ENCODE results near the gene TMEM179. TPM values are rescaled to one million over a fixed set of nuclear protein-coding genes. Genes with fewer than 3 reads are reported as not detected.

TMEM179 gene
- polyA plus RNA-seq, 1 donor (not counting 4 experiments of a cell fraction or from before 2014, with no cell fraction given), result not detected

DNA sequence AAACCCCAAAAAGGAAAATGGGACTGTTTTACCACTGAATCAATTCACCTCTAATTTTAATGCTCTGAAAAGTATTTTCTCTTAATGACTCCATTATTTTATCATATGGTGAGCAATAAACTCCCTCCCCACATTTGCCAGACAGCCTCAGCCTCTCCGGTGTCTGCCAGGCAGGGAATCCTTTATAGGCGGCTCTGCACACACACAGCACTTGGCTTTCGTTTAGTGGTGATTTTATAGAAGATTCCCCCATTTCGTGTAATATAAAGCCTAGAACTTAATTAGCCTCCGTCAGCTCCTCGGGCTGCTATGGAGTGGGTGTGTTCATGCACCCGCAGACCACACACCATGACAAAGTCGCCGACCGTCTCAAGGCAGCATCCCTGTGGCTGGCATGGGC is 35.1 kb downstream of the TMEM179 start:
- Histone ChIP-seq H3K4me3 (ENCODE audit: control insufficient read depth in 2 of 3, extremely low read depth in 1 of 3, insufficient read depth in 2 of 3, low read depth in 1 of 3, low read length in 3 of 3) (no peak overlapping the region), H3K79me2 (ENCODE audit: control insufficient read depth, insufficient read depth, low read length) (no peaks in the 10 kb centered on the region), H4K20me1 (ENCODE audit: control insufficient read depth, extremely low read depth, insufficient read depth, low read length) (no peaks in the 10 kb centered on the region), H3K9me3 (ENCODE audit: control insufficient read depth, low read depth, low read length) (no peaks in the 10 kb centered on the region), H3K4me1 (ENCODE audit: control insufficient read depth, extremely low read depth, insufficient read depth, low read length) (no peaks in the 10 kb centered on the region), H3K36me3 (ENCODE audit: control insufficient read depth in 2 of 2, extremely low read depth in 1 of 2, insufficient read depth in 2 of 2, low read length in 2 of 2) (no peaks in the 10 kb centered on the region), H2AFZ (ENCODE audit: control insufficient read depth, low read length) (no peak overlapping the region), H3K27me3 (ENCODE audit: control insufficient read depth, extremely low read depth, insufficient read depth, low read length) (peaks cover 59% of the 10 kb centered on the region), H3K27ac (ENCODE audit: control insufficient read depth, insufficient read depth, low read length) (no peak overlapping the region), H3K4me2 (ENCODE audit: control insufficient read depth, extremely low read depth, insufficient read depth, low read depth, low read length) (no peak overlapping the region), H3K9me1 (ENCODE audit: control insufficient read depth, extremely low read depth, insufficient read depth, low read length) (no peaks in the 10 kb centered on the region), H3K9ac (ENCODE audit: control insufficient read depth, extremely low read depth, insufficient read depth, low read length) (no peak overlapping the region)
- FAIRE-seq, result no peak
- no peak for DNase-seq (ENCODE audit: low read depth, low spot score)
- dilution Hi-C loops (cut with MboI; ENCODE audit: extremely low pct_ligation_motif_present, low sequenced_read_pairs), result no loop called here
- TF ChIP-seq, protein P1, sequence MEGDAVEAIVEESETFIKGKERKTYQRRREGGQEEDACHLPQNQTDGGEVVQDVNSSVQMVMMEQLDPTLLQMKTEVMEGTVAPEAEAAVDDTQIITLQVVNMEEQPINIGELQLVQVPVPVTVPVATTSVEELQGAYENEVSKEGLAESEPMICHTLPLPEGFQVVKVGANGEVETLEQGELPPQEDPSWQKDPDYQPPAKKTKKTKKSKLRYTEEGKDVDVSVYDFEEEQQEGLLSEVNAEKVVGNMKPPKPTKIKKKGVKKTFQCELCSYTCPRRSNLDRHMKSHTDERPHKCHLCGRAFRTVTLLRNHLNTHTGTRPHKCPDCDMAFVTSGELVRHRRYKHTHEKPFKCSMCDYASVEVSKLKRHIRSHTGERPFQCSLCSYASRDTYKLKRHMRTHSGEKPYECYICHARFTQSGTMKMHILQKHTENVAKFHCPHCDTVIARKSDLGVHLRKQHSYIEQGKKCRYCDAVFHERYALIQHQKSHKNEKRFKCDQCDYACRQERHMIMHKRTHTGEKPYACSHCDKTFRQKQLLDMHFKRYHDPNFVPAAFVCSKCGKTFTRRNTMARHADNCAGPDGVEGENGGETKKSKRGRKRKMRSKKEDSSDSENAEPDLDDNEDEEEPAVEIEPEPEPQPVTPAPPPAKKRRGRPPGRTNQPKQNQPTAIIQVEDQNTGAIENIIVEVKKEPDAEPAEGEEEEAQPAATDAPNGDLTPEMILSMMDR (optimal IDR thresholded peaks at IDR 0.05 in 1 of 3, IDR thresholded peaks at IDR 0.05 in 1 of 3, conservative IDR thresholded peaks at IDR 0.05 in 1 of 3; ENCODE audit: extremely low read depth in 1 of 3, insufficient read depth in 2 of 3, low read length in 3 of 3), result no peak
- no peak for TF ChIP-seq EZH2 (IDR thresholded peaks at IDR 0.05; ENCODE audit: low read length)

DNA sequence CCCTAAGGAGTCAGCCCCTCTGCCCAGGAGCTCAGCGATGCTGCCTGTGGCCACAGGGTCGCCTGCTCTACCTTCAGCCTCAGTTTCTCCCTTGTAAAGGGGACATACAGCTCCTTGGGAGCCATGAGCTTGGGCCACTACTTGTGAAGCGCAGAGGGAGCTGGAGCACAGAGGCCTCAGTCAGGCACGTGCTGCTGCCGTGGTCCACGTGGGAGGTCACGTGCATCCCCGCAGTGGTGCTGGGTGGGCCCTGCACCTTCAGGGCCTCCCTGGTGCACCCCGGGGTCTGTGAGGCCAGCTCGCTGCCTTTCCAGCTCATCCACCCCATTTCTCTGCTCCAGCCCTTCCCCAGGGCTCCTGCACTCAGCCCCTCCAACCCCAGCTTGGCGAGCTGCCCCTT is 36.0 kb downstream of the TMEM179 start:
- dilution Hi-C loops (cut with MboI; ENCODE audit: extremely low pct_ligation_motif_present, low sequenced_read_pairs), result no loop called here
- H3K27me3 ChIP-seq (ENCODE audit: control insufficient read depth, extremely low read depth, insufficient read depth, low read length), result peaks cover 60% of the 10 kb centered on the region
- TF ChIP-seq, protein P1 (optimal IDR thresholded peaks at IDR 0.05 in 1 of 3, IDR thresholded peaks at IDR 0.05 in 1 of 3, conservative IDR thresholded peaks at IDR 0.05 in 1 of 3; ENCODE audit: extremely low read depth in 1 of 3, insufficient read depth in 2 of 3, low read length in 3 of 3), result no peak
- TF ChIP-seq EZH2 (IDR thresholded peaks at IDR 0.05; ENCODE audit: low read length), result no peak
- DNase-seq (ENCODE audit: low read depth, low spot score) (no peak), FAIRE-seq (no peak)
- no peaks in the 10 kb centered on the region for H3K79me2 ChIP-seq (ENCODE audit: control insufficient read depth, insufficient read depth, low read length)
- H4K20me1 ChIP-seq (ENCODE audit: control insufficient read depth, extremely low read depth, insufficient read depth, low read length), result no peaks in the 10 kb centered on the region
- no peak overlapping the region for H3K27ac ChIP-seq (ENCODE audit: control insufficient read depth, insufficient read depth, low read length)
- H3K9me3 ChIP-seq (ENCODE audit: control insufficient read depth, low read depth, low read length), result no peaks in the 10 kb centered on the region
- H3K36me3 ChIP-seq (ENCODE audit: control insufficient read depth in 2 of 2, extremely low read depth in 1 of 2, insufficient read depth in 2 of 2, low read length in 2 of 2), result no peaks in the 10 kb centered on the region
- H3K9me1 ChIP-seq (ENCODE audit: control insufficient read depth, extremely low read depth, insufficient read depth, low read length), result no peaks in the 10 kb centered on the region
- H3K9ac ChIP-seq (ENCODE audit: control insufficient read depth, extremely low read depth, insufficient read depth, low read length), result no peak overlapping the region
- no peak overlapping the region for H3K4me2 ChIP-seq (ENCODE audit: control insufficient read depth, extremely low read depth, insufficient read depth, low read depth, low read length)
- no peaks in the 10 kb centered on the region for H3K4me1 ChIP-seq (ENCODE audit: control insufficient read depth, extremely low read depth, insufficient read depth, low read length)
- no peak overlapping the region for H3K4me3 ChIP-seq (ENCODE audit: control insufficient read depth in 2 of 3, extremely low read depth in 1 of 3, insufficient read depth in 2 of 3, low read depth in 1 of 3, low read length in 3 of 3)
- H2AFZ ChIP-seq (ENCODE audit: control insufficient read depth, low read length), result no peak overlapping the region
